22Rv1 (cell line): ENCODE measurements around the gene CDC42BPB.

Experiments
- CTCF ChIP-seq: fragments of 450-650 bp; IDR thresholded peaks from 2 replicates; pipeline ENCODE4 v1.5.1; 2017; ENCODE audit warnings: mild to moderate bottlenecking
- ZFX ChIP-seq: fragments of 450-650 bp; IDR thresholded peaks from 2 replicates; pipeline ENCODE4 v1.6.1; 2017; ENCODE audit warnings: antibody characterized with exemption, borderline replicate concordance

GRCh38 chr14:103028161-103028767, 29.1 kb downstream of the CDC42BPB start:
- TF ChIP-seq CTCF (no peak), ZFX (no peak)
